SKM-1 treated with dmso at 0.1 percent for 144 hours (cell line): ENCODE data around the gene REL.
"Not testable (repeated sequence)": the region's sequence is repeated elsewhere in the genome, so short reads cannot be mapped to it uniquely, and the experiment has no call there.

Experiments used
- DNase-seq: peaks from one replicate; lab custom pipeline; 2025; ENCODE audit not compliant: unreplicated experiment; lab: John Stamatoyannopoulos, UW

Gene REL

DNA sequence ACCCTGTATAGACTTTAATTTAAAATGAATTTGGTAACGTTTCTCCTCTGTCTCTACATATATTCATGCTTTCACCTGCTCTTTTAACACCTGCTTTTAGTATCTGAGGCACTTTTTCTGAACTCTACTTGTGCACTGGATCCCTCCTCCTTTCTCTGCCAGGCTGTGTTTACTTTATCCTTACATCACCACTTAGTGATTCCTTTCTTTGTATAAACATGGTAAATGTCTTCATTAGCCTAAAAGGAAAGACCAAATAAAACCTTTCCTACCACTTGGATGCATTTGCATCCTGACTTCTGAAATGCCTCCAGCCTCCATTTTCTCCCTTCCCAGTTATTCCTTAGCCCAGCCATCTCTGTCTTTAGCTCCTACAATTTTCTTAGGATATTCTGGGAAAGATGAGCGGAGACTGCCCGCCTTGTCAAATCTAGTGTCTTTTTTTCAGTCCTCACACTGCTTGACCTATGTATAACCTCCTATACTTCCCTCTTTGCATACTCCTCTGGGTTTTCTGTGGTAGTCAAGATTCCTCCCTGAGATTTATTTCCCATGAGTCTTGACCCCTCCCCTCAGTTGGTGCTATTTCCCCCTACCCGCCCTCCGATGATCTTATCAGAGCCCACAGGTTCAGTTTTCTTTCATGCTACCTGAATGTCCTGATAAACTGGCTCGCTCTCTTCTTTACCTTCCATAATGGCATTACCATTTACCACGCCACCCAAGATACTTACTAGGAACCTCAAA, 44.8 kb downstream of the REL start:
- peak; percentile 71 for DNase-seq

DNA sequence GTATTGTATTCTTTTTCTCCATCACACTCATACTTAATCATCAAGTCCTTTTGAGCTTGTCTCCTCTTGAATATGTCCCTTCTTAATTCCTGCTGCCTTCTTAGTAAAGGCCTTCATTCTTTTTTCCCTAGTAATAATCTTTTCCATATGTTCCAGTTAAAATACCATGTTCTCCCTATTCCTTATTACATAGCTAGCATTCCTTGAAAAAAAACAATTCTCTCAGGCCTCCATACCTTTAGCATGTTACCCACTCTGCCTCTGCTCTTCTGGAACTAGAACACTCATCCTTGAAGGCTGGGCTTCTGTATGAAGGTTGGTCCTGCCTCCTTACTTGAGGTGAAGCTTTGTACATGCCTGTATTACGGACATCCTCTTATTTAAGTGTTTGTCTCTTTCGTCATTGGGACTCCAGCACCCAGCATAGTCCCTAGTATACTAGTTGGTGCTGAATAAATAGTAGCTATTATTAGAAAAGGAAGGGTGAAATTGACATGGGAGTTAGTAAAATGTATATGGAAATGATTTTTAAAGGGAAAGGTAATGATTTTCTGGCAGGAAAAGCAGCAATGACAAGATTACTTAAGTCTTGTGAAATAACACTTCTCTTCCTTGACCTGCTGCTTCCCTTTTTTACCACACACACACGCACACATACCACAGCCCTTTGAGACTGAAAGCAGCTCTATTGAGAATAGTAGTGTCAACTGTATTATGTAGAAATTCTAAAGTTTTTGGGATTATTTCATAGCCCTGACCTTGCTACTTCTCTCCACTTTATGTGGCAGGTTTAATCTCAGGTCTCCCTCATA, 45.6 kb downstream of the REL start:
- peak; percentile 94 for DNase-seq

DNA sequence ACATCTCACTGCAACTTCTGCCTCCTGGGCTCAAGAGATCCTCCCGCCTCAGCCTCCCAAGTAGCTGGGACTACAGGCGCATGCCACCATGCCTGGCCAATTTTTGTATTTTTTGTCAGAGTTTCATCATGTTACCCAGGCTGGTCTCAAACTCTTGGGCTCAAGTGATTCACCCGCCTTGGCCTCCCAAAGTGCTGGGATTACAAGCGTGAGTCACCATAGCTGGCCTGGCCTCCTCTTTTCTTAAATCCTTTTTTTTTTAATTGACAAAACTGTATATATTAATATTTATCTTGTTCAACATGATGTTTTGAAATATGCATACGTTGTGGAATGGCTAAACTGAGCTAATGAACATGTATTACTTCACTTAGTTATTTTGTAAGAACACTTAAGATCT, 50.7 kb downstream of the REL start:
- DNase-seq = not testable (repeated sequence)

DNA sequence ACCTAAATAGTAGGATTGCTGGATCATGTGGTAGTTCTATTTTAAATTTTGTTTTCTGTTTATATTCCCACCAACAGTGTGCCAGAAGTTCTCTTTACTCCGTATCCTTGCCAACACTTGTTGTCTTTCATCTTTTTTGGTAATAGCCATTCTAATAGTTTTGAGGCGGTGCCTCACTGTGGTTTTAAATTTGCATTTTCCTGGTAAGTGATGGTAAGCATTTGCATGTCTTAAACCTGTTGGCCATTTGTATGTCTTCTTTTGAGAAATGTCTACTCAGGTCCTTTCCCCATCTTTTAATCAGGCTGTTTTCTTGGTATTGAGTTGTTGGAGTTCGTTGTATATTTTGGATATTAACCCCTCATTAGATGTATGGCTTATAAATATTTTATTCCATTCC, 51.6 kb downstream of the REL start:
- DNase-seq = no peak

DNA sequence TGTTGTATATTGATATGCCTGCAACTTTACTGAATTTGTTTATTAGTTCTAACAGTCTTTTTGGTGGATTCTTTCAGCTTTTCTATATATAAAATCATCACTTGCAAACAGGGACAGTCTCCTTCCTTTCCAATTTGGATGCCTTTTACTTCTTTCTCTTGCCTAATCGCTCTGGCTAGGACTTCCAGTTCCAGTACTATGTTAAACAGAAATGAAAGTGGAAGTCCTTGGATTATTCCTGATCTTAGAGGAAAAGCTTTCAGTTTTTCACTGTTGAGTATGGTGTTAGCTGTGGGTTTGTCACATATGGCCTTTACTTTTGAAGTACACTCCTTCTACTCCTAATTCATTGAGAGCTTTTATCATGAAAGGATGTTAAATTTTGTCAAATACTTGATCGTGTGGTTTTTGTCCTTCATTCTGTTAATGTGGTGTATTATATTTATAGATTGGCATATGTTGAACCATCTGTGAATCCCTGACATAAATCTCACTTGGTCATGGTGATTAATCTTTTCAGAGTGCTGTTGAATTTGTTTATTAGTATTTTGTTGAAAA, 52.9 kb downstream of the REL start:
- no peak for DNase-seq

DNA sequence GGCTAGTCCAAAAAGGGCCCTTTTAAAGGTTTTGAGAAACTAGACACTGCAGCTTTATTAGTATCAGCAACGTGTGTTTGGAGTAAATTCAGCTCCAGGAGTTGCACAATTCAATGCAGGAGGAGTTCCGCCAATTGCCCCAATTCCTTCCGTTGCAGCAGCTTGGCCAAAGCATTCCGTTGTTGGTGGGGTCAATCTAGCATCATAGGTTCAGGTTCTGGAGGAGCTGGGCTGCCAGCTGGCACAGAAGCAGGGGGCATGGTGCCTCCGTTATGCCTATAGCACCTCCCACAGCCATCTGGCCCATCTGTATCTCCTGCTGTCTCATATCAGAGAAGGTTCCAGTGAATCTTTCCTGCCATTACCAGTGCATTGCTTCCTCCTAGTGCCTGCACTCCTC, 55.4 kb downstream of the REL start:
- no peak for DNase-seq

DNA sequence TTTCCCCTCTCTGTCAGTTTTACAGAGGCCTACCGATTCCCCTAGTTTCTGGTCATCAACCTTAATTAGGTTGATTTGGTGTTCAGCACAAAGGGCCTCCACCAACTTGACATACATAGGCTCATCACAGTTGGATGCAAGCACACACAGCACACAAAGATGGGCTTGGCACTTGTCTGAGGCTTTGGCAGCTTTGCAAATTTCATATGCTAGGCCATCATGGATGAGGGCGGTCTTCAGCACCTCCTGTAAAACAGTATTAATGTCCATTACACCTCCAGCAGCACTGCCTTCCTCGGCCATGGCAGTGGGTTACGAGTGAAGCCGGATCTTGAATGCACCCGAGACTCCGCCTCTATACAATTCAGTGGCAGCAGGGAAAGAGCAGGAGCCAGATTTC, 56.9 kb downstream of the REL start:
- DNase-seq = no peak

DNA sequence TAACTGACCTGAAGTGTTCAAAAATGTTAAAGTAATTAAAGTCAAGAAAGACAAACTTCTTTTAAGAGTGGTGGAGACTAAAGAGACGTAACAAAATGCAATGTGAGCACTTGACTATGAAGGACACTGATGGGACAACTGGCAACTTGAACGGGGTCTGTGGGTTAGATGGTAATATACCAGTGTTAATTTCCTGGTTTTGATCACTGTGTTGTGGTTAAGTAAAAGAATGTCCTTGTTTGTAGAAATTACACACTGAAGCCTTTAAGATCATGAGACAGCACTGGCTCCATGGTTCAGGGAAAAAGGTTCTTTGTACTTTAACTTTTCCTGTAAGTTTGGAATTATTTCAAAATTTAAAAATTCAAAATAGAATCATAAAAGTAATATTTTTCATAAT, 58.2 kb downstream of the REL start:
- DNase-seq = no peak

DNA sequence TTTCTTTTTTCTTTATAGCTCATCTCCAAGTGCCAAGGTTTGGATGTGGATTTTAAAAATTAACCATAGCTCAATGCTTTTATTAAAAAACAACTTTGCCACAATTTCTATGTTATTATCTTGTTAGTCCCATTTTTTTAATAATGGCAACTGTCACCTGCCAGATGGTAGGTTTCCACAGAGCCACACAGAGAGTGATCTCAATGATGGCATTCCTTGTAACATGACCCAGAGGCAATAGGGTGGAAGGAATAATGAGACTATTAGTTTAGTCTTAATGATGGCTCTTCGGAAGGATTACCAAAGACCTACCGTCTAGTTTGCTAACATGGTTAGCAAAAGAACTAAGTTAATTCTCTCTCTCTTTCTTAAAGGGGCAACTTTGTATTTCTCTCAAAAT, 64.0 kb downstream of the REL start:
- DNase-seq = no peak

DNA sequence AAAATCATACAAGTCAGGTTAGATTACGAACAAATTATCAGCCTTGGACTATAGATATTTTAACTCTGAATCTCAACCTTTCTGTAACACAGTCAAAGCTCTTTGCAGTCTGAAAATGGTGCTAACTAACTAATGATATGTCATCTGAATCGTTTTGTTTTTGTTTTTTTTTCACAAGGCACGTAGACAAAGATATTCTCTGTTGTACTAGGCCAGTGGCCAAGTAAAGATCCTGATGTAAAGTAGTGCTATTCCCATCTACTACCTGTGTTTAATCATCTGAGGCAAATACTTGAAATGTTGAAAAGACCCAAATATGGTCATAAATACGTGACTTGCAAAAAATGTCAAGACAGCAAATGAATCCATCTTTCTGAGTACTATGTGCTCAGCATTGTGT, 65.7 kb downstream of the REL start:
- DNase-seq = no peak

DNA sequence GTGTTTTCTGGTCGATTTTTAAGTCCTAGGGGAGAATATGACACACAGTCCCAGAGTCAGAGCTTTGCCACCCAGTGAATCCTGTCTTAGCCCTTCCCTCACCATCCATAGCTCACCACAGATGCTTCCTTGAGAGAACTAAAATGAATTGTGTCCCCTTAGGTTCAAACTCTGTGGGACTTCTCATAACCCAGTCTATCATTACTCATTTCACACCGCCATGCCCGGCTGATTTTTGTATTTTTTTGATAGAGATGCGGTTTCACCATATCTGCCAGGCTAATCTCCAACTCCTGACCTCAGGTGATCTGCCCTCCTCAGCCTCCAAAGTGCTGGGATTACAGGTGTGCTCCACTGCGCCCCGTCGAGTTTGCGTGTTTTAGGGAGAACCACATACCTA, 66.8 kb downstream of the REL start:
- no peak for DNase-seq

DNA sequence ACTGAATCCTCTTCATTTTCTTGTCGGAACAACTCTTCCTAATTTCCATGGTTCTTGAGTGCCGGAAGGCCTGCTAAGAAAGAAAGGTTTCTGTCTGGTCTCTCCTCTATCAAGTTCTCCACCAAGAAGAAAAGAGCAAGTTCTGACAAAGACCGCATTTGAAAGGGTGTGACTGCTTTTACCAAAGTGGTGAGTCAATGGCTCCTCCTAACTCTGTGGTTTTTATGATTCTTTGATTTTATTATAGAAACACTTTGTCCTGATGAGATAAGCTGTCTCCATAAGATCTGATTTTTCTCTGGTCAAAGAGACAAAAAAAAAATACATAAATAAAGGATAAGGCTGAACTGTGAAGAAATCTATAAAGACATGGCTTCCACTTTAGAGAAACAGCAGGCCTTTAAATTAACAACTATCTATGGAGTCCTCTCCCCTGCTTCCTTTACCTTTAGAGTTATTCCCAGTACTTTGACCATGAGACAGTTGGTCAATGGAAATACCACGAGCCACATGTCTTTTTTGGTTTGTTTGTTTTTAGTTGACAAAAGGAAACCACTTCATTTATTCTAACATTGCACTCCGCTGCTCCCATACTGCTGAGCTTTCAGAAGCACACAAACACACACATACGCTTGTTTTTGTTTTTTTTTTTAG, 67.7 kb downstream of the REL start:
- no peak for DNase-seq

DNA sequence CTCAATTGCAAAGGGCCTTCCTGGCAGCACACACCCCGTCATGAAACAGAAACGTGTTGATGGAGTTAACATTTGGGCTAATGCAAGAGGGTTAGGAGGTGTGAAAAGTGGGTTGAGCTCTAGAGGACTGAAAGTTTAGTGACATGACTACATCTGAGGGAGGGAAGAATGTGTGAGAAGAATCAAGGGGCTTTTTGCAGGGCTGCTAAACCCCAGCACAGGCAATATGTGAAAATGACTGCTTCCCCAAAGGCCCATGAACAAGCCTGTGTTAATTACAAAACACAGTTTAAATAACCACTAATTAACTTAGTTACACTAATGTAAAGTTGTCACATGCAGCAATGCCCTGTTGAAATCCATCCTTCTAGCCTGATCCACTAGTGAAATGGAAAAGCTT, 72.8 kb downstream of the REL start:
- DNase-seq = no peak

DNA sequence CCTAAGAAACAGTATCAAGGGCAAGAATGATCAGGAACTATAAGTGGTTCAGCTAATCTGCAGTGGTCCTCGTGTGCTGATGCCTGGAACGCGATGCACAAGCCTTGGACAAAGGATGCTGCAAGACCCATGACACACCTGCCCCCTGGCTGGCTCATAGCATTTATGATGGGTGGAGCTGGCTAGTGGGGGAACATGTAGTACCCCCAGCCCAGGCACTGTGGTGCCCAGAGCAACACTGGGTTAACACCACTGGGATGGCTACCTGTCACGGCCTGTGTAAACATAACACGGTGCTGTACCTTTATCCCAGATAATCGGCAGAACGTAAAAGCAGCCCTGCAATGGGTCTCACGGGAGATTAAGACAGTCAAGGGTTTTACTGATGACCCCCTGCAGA, 75.8 kb downstream of the REL start:
- no peak for DNase-seq

DNA sequence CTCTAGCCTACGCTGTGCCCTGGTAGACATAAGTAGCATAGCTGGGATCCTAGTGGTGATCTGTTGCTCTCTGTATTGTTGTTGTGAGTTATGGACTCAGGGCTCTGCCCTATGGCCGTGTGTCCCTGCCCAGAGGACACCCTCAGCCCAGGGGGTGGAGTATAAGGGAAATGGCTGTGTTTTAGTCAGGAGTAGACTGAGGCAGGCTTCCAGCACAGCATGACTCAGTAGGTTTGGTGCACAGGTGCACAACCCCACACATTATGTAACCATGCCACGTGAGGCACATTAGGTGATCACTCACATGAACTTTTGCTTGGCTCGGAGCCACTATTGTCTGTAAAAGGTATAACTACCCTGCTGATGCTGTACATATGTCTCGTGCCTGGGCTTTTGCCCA, 76.3 kb downstream of the REL start:
- no peak for DNase-seq

DNA sequence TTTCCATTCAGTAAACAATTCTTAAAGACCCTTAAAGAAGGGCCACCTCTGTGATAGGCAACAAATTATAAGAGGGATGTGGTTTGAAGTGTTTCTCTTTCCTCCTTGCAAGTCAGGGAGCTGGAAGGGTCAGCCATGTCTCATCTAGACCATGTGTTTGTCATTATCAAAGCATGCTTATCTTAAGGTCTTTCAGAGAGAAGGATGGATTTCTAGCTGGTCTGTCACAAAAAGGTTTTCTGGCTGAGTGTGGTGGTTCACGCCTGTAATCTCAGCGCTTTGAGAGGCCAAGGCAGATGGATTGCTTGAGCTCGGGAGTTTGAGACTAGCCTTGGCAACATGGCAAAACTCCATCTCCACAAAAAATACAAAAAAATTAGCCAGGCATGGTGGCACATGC, 77.0 kb downstream of the REL start:
- DNase-seq = no peak

DNA sequence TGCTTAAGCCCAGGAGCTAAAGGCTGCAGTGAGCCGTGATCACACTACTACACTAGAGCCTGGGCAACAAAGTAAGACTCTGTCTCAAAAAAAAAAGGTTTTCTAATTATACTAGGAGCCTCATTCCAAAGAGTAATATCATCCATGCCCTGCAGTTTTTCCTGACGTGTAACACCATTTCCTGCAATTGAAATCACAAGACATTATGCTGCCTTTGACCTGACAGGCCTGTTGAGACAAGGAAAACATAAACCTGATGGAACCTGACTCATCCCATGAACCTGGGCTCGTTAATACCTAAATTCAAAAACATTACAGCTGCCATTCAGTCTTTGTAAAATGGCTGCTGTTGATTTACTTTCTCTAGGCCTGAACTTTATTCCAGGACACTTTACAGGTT, 77.4 kb downstream of the REL start:
- DNase-seq = no peak

DNA sequence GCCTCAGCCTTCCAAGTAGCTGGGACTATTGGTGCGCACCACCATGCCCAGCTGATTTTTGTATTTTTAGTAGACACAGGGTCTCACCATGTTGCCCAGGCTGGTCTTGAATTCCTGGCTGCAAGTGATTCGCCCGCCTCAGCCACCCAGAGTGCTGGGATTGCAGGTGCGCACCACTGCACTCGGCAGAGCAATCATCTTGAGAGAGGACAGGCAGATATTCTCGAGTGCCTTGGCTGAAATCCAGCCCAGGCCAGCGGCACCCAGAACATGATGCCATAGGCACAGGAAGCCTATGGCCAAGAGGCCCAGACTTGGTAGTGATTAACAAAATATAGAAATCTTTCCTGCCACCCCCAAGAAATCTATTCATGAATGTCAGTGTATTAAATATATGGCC, 78.1 kb downstream of the REL start:
- DNase-seq = no peak

DNA sequence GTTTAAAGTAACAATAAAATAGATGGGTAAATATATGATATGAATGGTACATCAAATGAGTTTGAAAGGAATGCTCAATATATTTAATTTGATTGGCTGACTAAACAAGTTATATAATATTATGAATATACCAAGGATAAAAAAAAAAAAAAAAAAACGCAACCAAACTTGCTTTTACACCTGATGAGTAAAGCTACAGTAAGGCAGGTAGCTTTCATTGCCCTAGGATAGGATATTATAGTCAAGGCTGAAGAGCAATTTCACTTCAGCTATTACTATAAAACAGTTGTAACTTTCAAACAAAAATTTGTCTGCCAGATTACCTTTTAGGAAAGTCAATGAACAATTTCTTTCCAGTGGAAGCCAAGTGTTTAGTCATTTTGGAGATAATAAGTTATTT, 79.3 kb downstream of the REL start:
- no peak for DNase-seq

DNA sequence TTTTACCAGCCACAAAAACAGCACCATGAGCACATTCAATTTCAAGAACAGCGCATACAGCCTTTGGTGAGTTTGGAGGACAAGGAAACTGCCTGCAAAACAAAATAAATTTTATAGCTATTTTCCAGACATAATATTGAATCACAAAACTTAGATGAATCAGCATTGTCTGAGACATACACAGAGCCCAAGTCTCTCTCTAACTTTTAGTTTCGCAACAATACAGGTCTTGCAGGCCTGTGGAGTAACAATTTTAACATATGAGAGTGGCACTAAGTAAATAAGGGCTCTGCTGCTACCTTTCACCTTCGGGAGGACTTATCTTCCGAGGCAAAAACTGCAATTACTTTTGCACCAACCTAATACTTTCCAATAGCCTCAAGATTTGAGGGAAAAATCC, 80.1 kb downstream of the REL start:
- peak; percentile 38 for DNase-seq

DNA sequence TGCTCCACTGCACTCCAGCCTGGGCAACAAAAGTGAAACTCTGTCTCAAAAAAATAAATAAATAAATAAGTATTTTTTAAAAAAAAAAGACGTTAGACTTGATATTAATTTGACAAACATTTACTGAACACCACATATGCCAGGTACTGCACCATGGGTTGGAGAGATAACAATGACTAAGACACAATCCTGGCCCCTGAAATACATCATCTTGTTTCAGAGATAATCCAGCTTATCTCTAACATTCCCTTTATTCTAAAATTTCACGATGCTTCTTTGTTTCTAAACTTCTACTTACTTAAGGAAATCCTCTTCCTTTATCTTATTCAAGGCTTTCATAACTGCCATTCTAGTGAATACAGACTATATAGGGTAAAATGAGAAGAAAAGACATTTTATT, 81.2 kb downstream of the REL start:
- DNase-seq = no peak

DNA sequence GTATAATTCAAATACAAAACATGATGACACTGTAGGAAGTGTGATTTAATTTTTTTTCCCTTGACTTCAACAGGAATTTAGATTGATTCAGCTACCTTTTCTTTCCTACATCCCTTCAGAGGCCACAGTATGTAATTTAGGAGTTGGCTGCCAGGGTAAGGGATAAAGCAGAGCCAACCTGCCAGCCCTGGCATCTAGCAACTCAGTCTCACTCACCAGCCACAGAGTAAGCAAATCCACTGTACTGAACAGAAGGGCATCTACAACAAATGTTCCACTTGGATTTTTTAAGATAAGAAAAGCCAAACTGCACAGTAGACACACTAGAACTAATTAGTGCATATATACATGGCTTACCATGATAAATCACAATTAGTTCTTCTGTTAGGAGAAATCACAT, 81.8 kb downstream of the REL start:
- DNase-seq = no peak
